ENCODE measurements around the gene KLHL22. TPM values are rescaled to one million over a fixed set of nuclear protein-coding genes. Genes with fewer than 3 reads are reported as not detected.

KLHL22 gene
- total and polyA plus RNA-seq, 2 of the 13 experiments (the other 11 are each of a cell fraction or from before 2014, with no cell fraction given): 10.9 to 14.8 TPM

- TF ChIP-seq THAP9 (CRISPR knock-in tag; IDR thresholded peaks at IDR 0.05; ENCODE audit: borderline replicate concordance) (no peak), ZMYM4 (CRISPR knock-in tag; IDR thresholded peaks at IDR 0.05) (no peak), SNAPC4 (CRISPR knock-in tag; IDR thresholded peaks at IDR 0.05) (no peak), XRCC5 (optimal IDR thresholded peaks at IDR 0.05; ENCODE audit: low read length) (no peak)
Observed at GRCh38 chr22:20487715-20488114, 7.9 kb downstream of the KLHL22 start (continued).

- H3K4me2 ChIP-seq (ENCODE audit: low read depth, low read length): no peak overlapping the region
- TF ChIP-seq ZNF710 (CRISPR knock-in tag; IDR thresholded peaks at IDR 0.05; ENCODE audit: borderline replicate concordance) (no peak), ZHX1 (CRISPR knock-in tag; IDR thresholded peaks at IDR 0.05; ENCODE audit: low read depth) (no peak), BHLHE40 (IDR thresholded peaks at IDR 0.05; ENCODE audit: low read length) (no peak), FOXM1 (CRISPR knock-in tag; IDR thresholded peaks at IDR 0.05) (no peak), TSC22D2 (CRISPR knock-in tag; IDR thresholded peaks at IDR 0.05; ENCODE audit: borderline replicate concordance) (no peak), ZFX (CRISPR knock-in tag; IDR thresholded peaks at IDR 0.05; ENCODE audit: low read depth) (no peak)
Observed at GRCh38 chr22:20486229-20486628, 9.4 kb downstream of the KLHL22 start.

More at GRCh38 chr22:20486229-20486628, 9.4 kb downstream of the KLHL22 start:
- Histone ChIP-seq H2AFZ (ENCODE audit: low read length) (no peak overlapping the region), H3K4me1 (ENCODE audit: insufficient read depth, low read length) (no peaks in the 10 kb centered on the region), H4K20me1 (ENCODE audit: insufficient read depth, low read length) (no peaks in the 10 kb centered on the region), H3K27ac (ENCODE audit: extremely low read length, insufficient read depth, low read length) (no peak overlapping the region), H3K9me3 (ENCODE audit: low read length) (no peaks in the 10 kb centered on the region), H3K36me3 (replicated peaks in 1 of 2; ENCODE audit: control insufficient read depth in 1 of 2, insufficient read depth in 2 of 2, low read length in 2 of 2) (peaks cover 2 to 12% of the 10 kb centered on the region in 2 experiments; a peak in 4 of 5 replicates), H3K9ac (ENCODE audit: insufficient read depth, low read depth, low read length) (no peak overlapping the region), H3K4me3 (replicated peaks in 1 of 3; ENCODE audit: insufficient read depth in 1 of 3, low read depth in 2 of 3, low read length in 3 of 3) (no peak overlapping the region), H3K79me2 (ENCODE audit: insufficient read depth, low read length) (peaks cover 2% of the 10 kb centered on the region), H3K27me3 (ENCODE audit: control insufficient read depth in 1 of 2, insufficient read depth in 2 of 2, low read length in 2 of 2) (no peaks in the 10 kb centered on the region)
- POLR2A ChIA-PET: no interaction called here
- 90% methylated on average over 2 of the region's 2 CpGs for WGBS (ENCODE audit: low lambda C conversion rate)
- ATAC-seq (no peak), DNase-seq (ENCODE audit: low spot score) (no peak), FAIRE-seq (no peak)
- intact Hi-C loops (cut with micrococcal nuclease; ENCODE audit: unreplicated experiment): no loop called here
- in situ Hi-C loops (cut with HindIII; ENCODE audit: extremely low pct_ligation_motif_present, low pct_unique_long_range_greater_than_20kb): no loop called here
- BruUV-seq (replicated peaks): no TSS peak
- CTCF ChIA-PET (ENCODE audit: low intra/inter-chr PET ratio, low total read pairs): no interaction called here

Measured in HepG2 (cell line).